Endothelial cell of umbilical vein (primary cell): ENCODE data around the gene UFD1. TPM values are rescaled to one million over a fixed set of nuclear protein-coding genes. Genes with fewer than 3 reads are reported as not detected.

Experiments
- BruUV-seq: library from RNA; stranded (reverse); fragments of 400-500 nt; replicated peaks from 2 replicates; lab custom pipeline; 2021; lab: Mats Ljungman, UMichigan
- CTCF ChIA-PET: fragments of 300-600, 350-600 bp; sonication (Branson Sonifier 250); formaldehyde crosslinking; loops from one replicate; lab custom pipeline; 2021; ENCODE audit warnings: antibody characterized with exemption, inconsistent platforms; lab: Charles Lee
- POLR2A ChIA-PET: fragments of 300-600, 350-600 bp; sonication (Branson Sonifier 250); formaldehyde crosslinking; loops from one replicate; lab custom pipeline; 2021; ENCODE audit warnings: antibody characterized with exemption, inconsistent platforms; lab: Charles Lee
- DNase-seq: peaks from one replicate; pipeline ENCODE4 v3.0.0-alpha.2; 2011; ENCODE audit warnings: low read depth, low spot score
- FAIRE-seq: peaks from 2 replicates; lab custom pipeline; 2011; peaks lifted over from hg19 to GRCh38; lab: Jason Lieb, UNC
- H2AFZ ChIP-seq: 2 replicates; pipeline ENCODE4 v1.6.0; 2012; ENCODE audit warnings: low read depth, low read length, control low read depth, inconsistent platforms
- H3K27ac ChIP-seq: 2 replicates; pipeline ENCODE4 v1.5.1; 2011; ENCODE audit warnings: low read depth, mild to moderate bottlenecking, control low read depth, low read length, moderate library complexity; ENCODE audit not compliant: insufficient read depth
- H3K27me3 ChIP-seq, 2 experiments: 2 replicates each; pipeline versions ENCODE4 v1.6.0 to v1.6.1; 2011; ENCODE audit warnings: low read length in 2 of 2, mixed read lengths in 1 of 2; ENCODE audit not compliant: control insufficient read depth in 2 of 2, insufficient read depth in 2 of 2
- H3K36me3 ChIP-seq, 2 experiments: 2 replicates in 1 of 2; 3 replicates in 1 of 2; pipeline ENCODE4 v1.5.1; 2011; ENCODE audit warnings: low read length in 2 of 2, mild to moderate bottlenecking in 1 of 2, moderate library complexity in 1 of 2; ENCODE audit not compliant: control insufficient read depth in 2 of 2, insufficient read depth in 2 of 2; ENCODE audit errors: extremely low read depth in 1 of 2
- H3K4me1 ChIP-seq: 3 replicates; pipeline ENCODE4 v1.5.1; 2011; ENCODE audit warnings: mild to moderate bottlenecking, low read length; ENCODE audit not compliant: control insufficient read depth, insufficient read depth; ENCODE audit errors: extremely low read depth
- H3K4me2 ChIP-seq: 2 replicates; pipeline ENCODE4 v1.6.1; 2011; ENCODE audit warnings: low read length, control low read depth, mixed read lengths; ENCODE audit not compliant: insufficient read depth
- H3K4me3 ChIP-seq, 3 experiments: fragments of 200-600 bp in 1 of 3; sonication (generic), shearing (Covaris generic) in 1 of 3; replicated peaks in 1 of 3; 2 replicates each; pipeline ENCODE4 v1.5.1; 2011 to 2016; ENCODE audit warnings: control low read depth in 3 of 3, low read length in 3 of 3, mild to moderate bottlenecking in 2 of 3, inconsistent platforms in 1 of 3, low read depth in 1 of 3, moderate library complexity in 1 of 3; ENCODE audit not compliant: insufficient read depth in 1 of 3
- H3K79me2 ChIP-seq: 2 replicates; pipeline ENCODE4 v1.6.0; 2012; ENCODE audit warnings: low read length, inconsistent platforms; ENCODE audit not compliant: control insufficient read depth, insufficient read depth
- H3K9ac ChIP-seq: replicated peaks from 2 replicates; pipeline ENCODE3; 2011; ENCODE audit warnings: low read length, control low read depth; ENCODE audit not compliant: insufficient read depth; ENCODE audit errors: extremely low read depth
- H3K9me1 ChIP-seq: replicated peaks from 3 replicates; pipeline ENCODE4 v1.6.0; 2011; ENCODE audit warnings: mild to moderate bottlenecking, low read length; ENCODE audit not compliant: control insufficient read depth, insufficient read depth; ENCODE audit errors: extremely low read depth
- H3K9me3 ChIP-seq: replicated peaks from 2 replicates; pipeline ENCODE4 v1.5.1; 2012; ENCODE audit warnings: low read length, inconsistent platforms; ENCODE audit not compliant: control insufficient read depth, insufficient read depth
- H4K20me1 ChIP-seq: replicated peaks from 2 replicates; pipeline ENCODE3; 2011; ENCODE audit warnings: mild to moderate bottlenecking, low read length; ENCODE audit not compliant: control insufficient read depth, insufficient read depth; ENCODE audit errors: extremely low read depth
- CTCF ChIP-seq, 2 donors: IDR thresholded peaks; 1 replicate in 1 of 2; 2 replicates in 1 of 2; pipeline ENCODE4 v1.5.1; 2011; ENCODE audit warnings: low read length in 2 of 2, mild to moderate bottlenecking in 2 of 2, moderate library complexity in 2 of 2, control low read depth in 1 of 2, inconsistent platforms in 1 of 2, low read depth in 1 of 2; ENCODE audit not compliant: insufficient read depth in 1 of 2; ENCODE audit errors: extremely low read depth in 1 of 2
- EZH2 ChIP-seq: IDR thresholded peaks from 2 replicates; pipeline ENCODE4 v1.6.1; 2012; ENCODE audit warnings: borderline replicate concordance, low read depth, mild to moderate bottlenecking, moderate library complexity, low read length, inconsistent platforms; ENCODE audit not compliant: severe bottlenecking
- FOS ChIP-seq: IDR thresholded peaks from 2 replicates; pipeline ENCODE4 v1.6.1; 2011; ENCODE audit warnings: mild to moderate bottlenecking, low read length, moderate library complexity, borderline replicate concordance; ENCODE audit not compliant: insufficient read depth
- GATA2 ChIP-seq: IDR thresholded peaks from 2 replicates; pipeline ENCODE4 v1.7.0; 2011; ENCODE audit warnings: low read depth, mild to moderate bottlenecking, moderate library complexity, mixed read lengths, low read length; ENCODE audit not compliant: insufficient read length, insufficient read depth
- JUN ChIP-seq: IDR thresholded peaks from 2 replicates; pipeline ENCODE4 v1.6.1; 2011; ENCODE audit warnings: borderline replicate concordance, low read depth; ENCODE audit not compliant: insufficient read length, insufficient read depth
- MAX ChIP-seq: IDR thresholded peaks from 2 replicates; pipeline ENCODE4 v1.6.1; 2011; ENCODE audit not compliant: insufficient read depth, insufficient read length
- MYC ChIP-seq: IDR thresholded peaks from one replicate; pipeline ENCODE4 v1.6.1; 2011; ENCODE audit warnings: mild to moderate bottlenecking, low read depth, low read length
- POLR2A ChIP-seq: IDR thresholded peaks from 2 replicates; pipeline ENCODE4 v1.6.1; 2012; ENCODE audit warnings: low read depth, mild to moderate bottlenecking, control low read depth, low read length
- POLR2AphosphoS5 ChIP-seq: IDR thresholded peaks from 2 replicates; pipeline ENCODE4 v1.6.1; 2012; ENCODE audit warnings: low read depth, mild to moderate bottlenecking, control low read depth, low read length, moderate library complexity; ENCODE audit not compliant: insufficient read depth
- dilution Hi-C: fragments of 300-500 bp; cut with MboI; formaldehyde crosslinking; loops from one replicate; pipeline ENCODE4 v1.15.0; 2019; ENCODE audit warnings: low sequenced_read_pairs; ENCODE audit not compliant: extremely low pct_ligation_motif_present
- intact Hi-C: fragments of 100-400 bp; cut with micrococcal nuclease; formaldehyde crosslinking; loops from one replicate; pipeline ENCODE4 v1.10.0; 2022
- polyA plus RNA-seq, 4 experiments: library from polyadenylated mRNA; depleted of rRNA in 3 of 4; stranded (reverse) in 3 of 4; unstranded in 1 of 4; fragments of >200 nt; gene quantifications; 2 replicates each; pipeline versions ENCODE4 v1.2.1 to v1.2.3, GENCODE V29; 2011 to 2012; ENCODE audit warnings: missing spikeins in 1 of 4
- total RNA-seq: library from RNA; stranded (reverse); gene quantifications from 2 replicates; pipeline ENCODE4 v1.2.3, GENCODE V29; 2021

Gene UFD1
- total and polyA plus RNA-seq, 2 donors (not counting 3 experiments of a cell fraction or from before 2014, with no cell fraction given) = 127 to 228 TPM

DNA sequence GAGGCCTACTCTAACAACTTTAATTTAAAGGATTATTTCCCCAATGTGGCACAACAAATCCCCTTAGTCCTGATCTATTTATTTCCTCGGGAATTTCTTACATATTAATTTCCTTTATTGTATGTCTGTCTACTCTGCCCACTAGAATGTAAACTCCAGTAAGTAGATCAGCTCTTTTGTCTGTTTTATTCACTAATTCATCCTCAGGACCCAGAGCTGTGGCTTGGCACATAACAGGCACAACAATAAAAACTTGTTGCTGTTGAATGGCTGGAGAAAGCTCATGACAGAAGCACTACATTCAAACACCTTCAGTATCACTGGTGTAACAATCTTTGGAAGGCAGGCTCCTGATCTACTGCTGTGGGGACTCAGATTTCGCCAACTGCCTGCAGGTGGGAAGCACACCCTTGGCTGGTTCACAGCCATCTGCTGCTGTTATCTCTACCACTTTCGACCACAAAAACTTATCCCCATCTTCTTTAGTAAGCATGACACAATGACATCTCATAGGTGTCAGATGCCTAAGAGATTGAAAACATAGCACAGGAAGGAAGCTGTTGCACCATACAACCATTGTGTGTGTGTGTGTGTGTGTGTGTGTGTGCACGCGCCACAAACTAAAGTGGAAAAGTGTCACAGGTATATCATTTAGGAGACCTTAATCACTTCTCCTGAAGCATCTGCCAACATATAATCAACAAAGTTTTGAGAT, 59.4 kb downstream of the UFD1 start:
- no TSS peak for BruUV-seq
- ChIA-PET CTCF (no interaction called here), POLR2A (no interaction called here)
- H3K9me3 ChIP-seq = no peaks in the 10 kb centered on the region
- intact Hi-C loops (no loop called here), dilution Hi-C loops (no loop called here)
- no peak for TF ChIP-seq MYC
- no peak for TF ChIP-seq EZH2
- TF ChIP-seq POLR2AphosphoS5 = no peak
- TF ChIP-seq JUN = no peak
- no peak for TF ChIP-seq CTCF (IDR thresholded peaks at IDR 0.05; ENCODE audit: extremely low read depth in 1 of 2, insufficient read depth in 1 of 2, low read depth in 1 of 2, low read length in 2 of 2)
- TF ChIP-seq POLR2A = no peak
- no peak for TF ChIP-seq MAX
- TF ChIP-seq GATA2 = no peak
- no peak for TF ChIP-seq FOS
- H3K4me1 ChIP-seq = peaks cover 8% of the 10 kb centered on the region
- H3K36me3 ChIP-seq = no peaks in the 10 kb centered on the region
- no peaks in the 10 kb centered on the region for H4K20me1 ChIP-seq
- H3K9ac ChIP-seq = no peak overlapping the region
- FAIRE-seq (no peak), DNase-seq (no peak)
- H3K4me3 ChIP-seq = no peak overlapping the region
- no peak overlapping the region for H3K4me2 ChIP-seq
- no peaks in the 10 kb centered on the region for H3K27me3 ChIP-seq
- H3K27ac ChIP-seq = no peak overlapping the region
- H3K79me2 ChIP-seq = peaks cover 92% of the 10 kb centered on the region
- no peaks in the 10 kb centered on the region for H3K9me1 ChIP-seq
- no peak overlapping the region for H2AFZ ChIP-seq
